ENCODE data around the gene SUMO2.

- no peak for TF ChIP-seq REST (tag by site-specific recombination; IDR thresholded peaks at IDR 0.05)
- TF ChIP-seq, protein P1, sequence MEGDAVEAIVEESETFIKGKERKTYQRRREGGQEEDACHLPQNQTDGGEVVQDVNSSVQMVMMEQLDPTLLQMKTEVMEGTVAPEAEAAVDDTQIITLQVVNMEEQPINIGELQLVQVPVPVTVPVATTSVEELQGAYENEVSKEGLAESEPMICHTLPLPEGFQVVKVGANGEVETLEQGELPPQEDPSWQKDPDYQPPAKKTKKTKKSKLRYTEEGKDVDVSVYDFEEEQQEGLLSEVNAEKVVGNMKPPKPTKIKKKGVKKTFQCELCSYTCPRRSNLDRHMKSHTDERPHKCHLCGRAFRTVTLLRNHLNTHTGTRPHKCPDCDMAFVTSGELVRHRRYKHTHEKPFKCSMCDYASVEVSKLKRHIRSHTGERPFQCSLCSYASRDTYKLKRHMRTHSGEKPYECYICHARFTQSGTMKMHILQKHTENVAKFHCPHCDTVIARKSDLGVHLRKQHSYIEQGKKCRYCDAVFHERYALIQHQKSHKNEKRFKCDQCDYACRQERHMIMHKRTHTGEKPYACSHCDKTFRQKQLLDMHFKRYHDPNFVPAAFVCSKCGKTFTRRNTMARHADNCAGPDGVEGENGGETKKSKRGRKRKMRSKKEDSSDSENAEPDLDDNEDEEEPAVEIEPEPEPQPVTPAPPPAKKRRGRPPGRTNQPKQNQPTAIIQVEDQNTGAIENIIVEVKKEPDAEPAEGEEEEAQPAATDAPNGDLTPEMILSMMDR (tag by site-specific recombination; IDR thresholded peaks at IDR 0.05): no peak
- no peak for TF ChIP-seq ZNF670 (tag by site-specific recombination; IDR thresholded peaks at IDR 0.05; ENCODE audit: low read depth)
- TF ChIP-seq ZNF580 (tag by site-specific recombination; IDR thresholded peaks at IDR 0.05): no peak
- no peak for TF ChIP-seq ZBTB48 (tag by site-specific recombination; IDR thresholded peaks at IDR 0.05)
Observed at GRCh38 chr17:75231071-75231470, 48.3 kb upstream of the SUMO2 start.
